H1 (cell line): ENCODE data around the gene SRRM3. TPM values are rescaled to one million over a fixed set of nuclear protein-coding genes. Genes with fewer than 3 reads are reported as not detected.
"Not testable (repeated sequence)": the region's sequence is repeated elsewhere in the genome, so short reads cannot be mapped to it uniquely, and the experiment has no call there.

ENCODE experiments used
- CTCF ChIA-PET: fragments of 300-600 bp; sonication (Branson Sonifier 250); formaldehyde crosslinking; loops from one replicate; lab custom pipeline; 2021; ENCODE audit not compliant: partially characterized antibody; lab: Charles Lee
- POLR2A ChIA-PET: fragments of 300-600 bp; sonication (Branson Sonifier 250); formaldehyde crosslinking; loops from one replicate; lab custom pipeline; 2021; ENCODE audit warnings: inconsistent platforms; ENCODE audit not compliant: partially characterized antibody; lab: Charles Lee
- DNase-seq, 2 experiments: peaks; one replicate each; pipeline versions ENCODE4 v3.0.0 to v3.0.0-alpha.2; 2010 to 2022; ENCODE audit warnings: low spot score in 2 of 2, low read depth in 1 of 2, mixed read lengths in 1 of 2
- FAIRE-seq: peaks from 2 replicates; lab custom pipeline; 2011; peaks lifted over from hg19 to GRCh38; lab: Jason Lieb, UNC
- H2AFZ ChIP-seq: 2 replicates; pipeline ENCODE4 v1.8.1; 2012; ENCODE audit warnings: low read length, inconsistent platforms
- H2AK5ac ChIP-seq: 2 replicates; pipeline ENCODE4 v1.6.1; 2013; ENCODE audit warnings: low read depth, low read length
- H2BK120ac ChIP-seq: replicated peaks from 2 replicates; pipeline ENCODE3; 2013; ENCODE audit warnings: low read depth, low read length, inconsistent platforms
- H2BK12ac ChIP-seq: 2 replicates; pipeline ENCODE4 v1.6.1; 2013; ENCODE audit warnings: low read depth, low read length
- H2BK15ac ChIP-seq: 2 replicates; pipeline ENCODE4 v1.6.1; 2013; ENCODE audit warnings: low read length
- H2BK20ac ChIP-seq: 2 replicates; pipeline ENCODE4 v1.6.1; 2013; ENCODE audit warnings: low read length
- H2BK5ac ChIP-seq: 2 replicates; pipeline ENCODE4 v1.6.1; 2013; ENCODE audit warnings: low read depth, low read length
- H3K14ac ChIP-seq: 2 replicates; pipeline ENCODE4 v1.6.1; 2013; ENCODE audit warnings: inconsistent platforms; ENCODE audit not compliant: insufficient read length
- H3K18ac ChIP-seq: 2 replicates; pipeline ENCODE4 v1.6.1; 2013; ENCODE audit warnings: low read length; ENCODE audit errors: extremely low read depth
- H3K23ac ChIP-seq: 2 replicates; pipeline ENCODE4 v1.6.1; 2013; ENCODE audit warnings: inconsistent platforms; ENCODE audit not compliant: insufficient read length
- H3K23me2 ChIP-seq: 2 replicates; pipeline ENCODE4 v1.6.1; 2013; ENCODE audit warnings: low read depth, low read length
- H3K27ac ChIP-seq: 2 replicates; pipeline ENCODE4 v1.6.1; 2011; ENCODE audit warnings: low read depth, low read length, inconsistent platforms
- H3K27me3 ChIP-seq, 4 experiments: replicated peaks in 1 of 4; 1 replicate in 1 of 4; 2 replicates in 3 of 4; pipeline versions ENCODE4 v1.6.1 to v1.8.1; 2011 to 2013; ENCODE audit warnings: low read length in 3 of 4, mild to moderate bottlenecking in 3 of 4, inconsistent platforms in 2 of 4, mixed read lengths in 2 of 4, moderate library complexity in 1 of 4; ENCODE audit not compliant: control insufficient read depth in 3 of 4, insufficient read depth in 3 of 4; ENCODE audit errors: extremely low read depth in 1 of 4
- H3K36me3 ChIP-seq, 4 experiments: 2 replicates each; pipeline versions ENCODE4 v1.6.1 to v1.8.1; 2011 to 2013; ENCODE audit warnings: mild to moderate bottlenecking in 4 of 4, low read length in 3 of 4, moderate library complexity in 2 of 4, control low read depth in 1 of 4, inconsistent platforms in 1 of 4; ENCODE audit not compliant: insufficient read depth in 4 of 4, control insufficient read depth in 2 of 4
- H3K4ac ChIP-seq: replicated peaks from 2 replicates; pipeline ENCODE3; 2013; ENCODE audit warnings: low read length, low read depth, mixed read lengths, inconsistent platforms; ENCODE audit not compliant: insufficient read length
- H3K4me1 ChIP-seq, 4 experiments: replicated peaks in 1 of 4; 1 replicate in 1 of 4; 2 replicates in 3 of 4; pipeline versions ENCODE4 v1.6.1 to v1.8.1; 2011 to 2013; ENCODE audit warnings: low read length in 3 of 4, inconsistent platforms in 2 of 4, mixed read lengths in 1 of 4; ENCODE audit not compliant: insufficient read depth in 4 of 4, control insufficient read depth in 3 of 4
- H3K4me2 ChIP-seq, 2 experiments: 2 replicates each; pipeline versions ENCODE4 v1.6.1 to v1.8.1; 2011 to 2013; ENCODE audit warnings: low read depth in 2 of 2, low read length in 2 of 2, control low read depth in 1 of 2, inconsistent platforms in 1 of 2, mild to moderate bottlenecking in 1 of 2; ENCODE audit not compliant: insufficient read depth in 1 of 2
- H3K4me3 ChIP-seq, 4 experiments: fragments of 200-600, 300-600 bp in 1 of 4; sonication (generic), shearing (Covaris generic), sonication (Bioruptor Twin) in 1 of 4; 2 replicates each; pipeline versions ENCODE4 v1.5.1 to v1.8.1; 2011 to 2016; ENCODE audit warnings: low read length in 4 of 4, low read depth in 3 of 4, control low read depth in 2 of 4, inconsistent platforms in 2 of 4, mild to moderate bottlenecking in 2 of 4, mixed read lengths in 1 of 4, moderate library complexity in 1 of 4; ENCODE audit not compliant: insufficient read depth in 2 of 4; ENCODE audit errors: extremely low read depth in 1 of 4
- H3K56ac ChIP-seq: replicated peaks from 2 replicates; pipeline ENCODE3; 2013; ENCODE audit warnings: low read depth, mild to moderate bottlenecking, mixed read lengths, low read length, inconsistent platforms; ENCODE audit not compliant: insufficient read length
- H3K79me1 ChIP-seq: 2 replicates; pipeline ENCODE4 v1.6.1; 2013; ENCODE audit warnings: low read depth, low read length, control low read depth
- H3K79me2 ChIP-seq, 2 experiments: 2 replicates each; pipeline versions ENCODE4 v1.6.1 to v1.8.1; 2012 to 2013; ENCODE audit warnings: low read length in 2 of 2, mild to moderate bottlenecking in 2 of 2, inconsistent platforms in 1 of 2; ENCODE audit not compliant: insufficient read depth in 2 of 2, control insufficient read depth in 1 of 2
- H3K9ac ChIP-seq, 4 experiments: replicated peaks in 1 of 4; 1 replicate in 1 of 4; 2 replicates in 3 of 4; pipeline versions ENCODE4 v1.6.1 to v1.8.1; 2011 to 2013; ENCODE audit warnings: low read depth in 3 of 4, low read length in 3 of 4, control low read depth in 2 of 4, mild to moderate bottlenecking in 2 of 4, moderate library complexity in 2 of 4, inconsistent platforms in 1 of 4; ENCODE audit errors: extremely low read depth in 1 of 4
- H3K9me3 ChIP-seq, 2 experiments: 2 replicates each; pipeline versions ENCODE4 v1.6.1 to v1.8.1; 2012 to 2013; ENCODE audit warnings: mild to moderate bottlenecking in 2 of 2, moderate library complexity in 2 of 2, control low read depth in 1 of 2, inconsistent platforms in 1 of 2, low read depth in 1 of 2, low read length in 1 of 2, mixed read lengths in 1 of 2; ENCODE audit not compliant: insufficient read depth in 2 of 2
- H4K20me1 ChIP-seq, 2 experiments: replicated peaks in 1 of 2; 2 replicates each; pipeline versions ENCODE3 to v1.8.1; 2011 to 2013; ENCODE audit warnings: inconsistent platforms in 2 of 2, low read length in 2 of 2, mild to moderate bottlenecking in 1 of 2; ENCODE audit not compliant: insufficient read depth in 2 of 2, control insufficient read depth in 1 of 2
- H4K5ac ChIP-seq: 2 replicates; pipeline ENCODE4 v1.6.1; 2013; ENCODE audit warnings: low read length, low read depth, mixed read lengths, inconsistent platforms; ENCODE audit not compliant: insufficient read length
- H4K8ac ChIP-seq: 2 replicates; pipeline ENCODE4 v1.8.0; 2013; ENCODE audit warnings: mild to moderate bottlenecking, moderate library complexity, low read length, inconsistent platforms; ENCODE audit not compliant: insufficient read depth; ENCODE audit errors: extremely low read depth
- H4K91ac ChIP-seq: replicated peaks from 2 replicates; pipeline ENCODE3; 2013; ENCODE audit warnings: low read length, mixed read lengths, inconsistent platforms; ENCODE audit not compliant: insufficient read length
- WGBS, 2 experiments: shearing (Covaris generic) in 1 of 2; methylation state at CpG; one replicate each; pipeline versions ENCODE4 v1.1.6 to v1.1.7; 2013 to 2015; ENCODE audit warnings: low lambda C conversion rate in 2 of 2, mixed read lengths in 2 of 2, inconsistent platforms in 1 of 2, low coverage in 1 of 2, missing lambda C conversion rate in 1 of 2; ENCODE audit not compliant: insufficient replicate concordance in 2 of 2, insufficient coverage in 1 of 2, insufficient read length in 1 of 2; ENCODE audit errors: extremely low coverage in 1 of 2, missing lambda C conversion rate in 1 of 2; 5-methylcytosine and 5-hydroxymethylcytosine counted together
- polyA plus RNA-seq, 7 experiments: library from polyadenylated mRNA; depleted of rRNA in 3 of 7; stranded (reverse) in 5 of 7; unstranded in 2 of 7; fragments of >200 nt in 5 of 7; fragments of 200-250 nt in 2 of 7; gene quantifications; 1 replicate in 5 of 7; 2 replicates in 1 of 7; 4 replicates in 1 of 7; pipeline versions ENCODE4 v1.2.1 to v1.2.3, GENCODE V29; 2011 to 2013; ENCODE audit warnings: missing spikeins in 2 of 7, mixed read lengths in 2 of 7
- total RNA-seq: library from RNA; stranded (reverse); fragmentation: NEBNext Ultra II Directional; extraction: Animal tissue kit (Norgen Biotek cat#: 25700); gene quantifications from 2 replicates; pipeline ENCODE4 v1.2.1, GENCODE V29; 2021

Gene SRRM3
- total and polyA plus RNA-seq, 2 of the 8 experiments (the other 6 are each of a cell fraction or from before 2014, with no cell fraction given) = 10.4 to 17.4 TPM

GRCh38 chr7:76335417-76335816 lies 133.7 kb downstream of the SRRM3 start:
- H2BK5ac ChIP-seq, H2BK20ac ChIP-seq, H4K91ac ChIP-seq, H3K9me3 ChIP-seq, H4K8ac ChIP-seq, H3K27me3 ChIP-seq, FAIRE-seq, H3K4me2 ChIP-seq, H4K5ac ChIP-seq, H3K23ac ChIP-seq, H3K56ac ChIP-seq, H3K23me2 ChIP-seq, H2AK5ac ChIP-seq, H3K18ac ChIP-seq, H3K9ac ChIP-seq, H3K4ac ChIP-seq, H3K14ac ChIP-seq, H2BK15ac ChIP-seq, H2BK120ac ChIP-seq, DNase-seq, H3K27ac ChIP-seq, H3K4me3 ChIP-seq, H2BK12ac ChIP-seq, H3K4me1 ChIP-seq, H2AFZ ChIP-seq: not testable (repeated sequence)
- CTCF ChIA-PET = interaction anchor here (1.3 to 2.3 kb wide), 3 partner anchors 15 to 34 kb away, joined by 3 to 10 read pairs (median 6); no protein-coding TSS in a partner anchor
- Histone ChIP-seq H3K79me2 (peaks cover 43 to 99% of the 10 kb centered on the region in 2 experiments), H3K36me3 (peaks cover 5 to 43% (median 10%) of the 10 kb centered on the region in 4 experiments; a peak in 7 of 8 replicates), H4K20me1 (peaks cover 41% of the 10 kb centered on the region in 2 experiments), H3K79me1 (peaks cover 15% of the 10 kb centered on the region)
- WGBS, 2 experiments = 93% methylated on average over 2 of the region's 2 CpGs; no CpG with 5 or more reads in 1 of the 2 experiments
- POLR2A ChIA-PET = interaction anchor here (1.4 to 15.6 kb wide), 5 partner anchors 9 to 19 kb away, joined by 3 to 249 read pairs (median 6); partner anchors contain the start of gene YWHAG
